ENCODE measurements around the gene NHLRC4. TPM values are rescaled to one million over a fixed set of nuclear protein-coding genes. Genes with fewer than 3 reads are reported as not detected.
A peak's percentile ranks its signal among the peaks of the same experiment; 100 is the strongest.

NHLRC4 gene
- total RNA-seq, 2 donors from 2014 or later, result 0.33 to 0.48 TPM

- H3K4me3 Mint-ChIP-seq, result no peak overlapping the region
- DNase-seq (ENCODE audit: low spot score) (no peak), ATAC-seq (no peak)
- no peaks in the 10 kb centered on the region for H3K9me3 Mint-ChIP-seq
- H3K4me1 Mint-ChIP-seq (ENCODE audit: low read depth in 2 of 2), result peaks cover 0 to 3% of the 10 kb centered on the region in 2 donors
- peaks cover 0 to 3% of the 10 kb centered on the region in 2 donors for H3K27me3 Mint-ChIP-seq
- H3K27ac Mint-ChIP-seq, result no peak overlapping the region
- no peaks in the 10 kb centered on the region for H3K36me3 Mint-ChIP-seq
These were observed 5.4 kb upstream of the NHLRC4 start for GRCh38 chr16:561413-561794.

DNA sequence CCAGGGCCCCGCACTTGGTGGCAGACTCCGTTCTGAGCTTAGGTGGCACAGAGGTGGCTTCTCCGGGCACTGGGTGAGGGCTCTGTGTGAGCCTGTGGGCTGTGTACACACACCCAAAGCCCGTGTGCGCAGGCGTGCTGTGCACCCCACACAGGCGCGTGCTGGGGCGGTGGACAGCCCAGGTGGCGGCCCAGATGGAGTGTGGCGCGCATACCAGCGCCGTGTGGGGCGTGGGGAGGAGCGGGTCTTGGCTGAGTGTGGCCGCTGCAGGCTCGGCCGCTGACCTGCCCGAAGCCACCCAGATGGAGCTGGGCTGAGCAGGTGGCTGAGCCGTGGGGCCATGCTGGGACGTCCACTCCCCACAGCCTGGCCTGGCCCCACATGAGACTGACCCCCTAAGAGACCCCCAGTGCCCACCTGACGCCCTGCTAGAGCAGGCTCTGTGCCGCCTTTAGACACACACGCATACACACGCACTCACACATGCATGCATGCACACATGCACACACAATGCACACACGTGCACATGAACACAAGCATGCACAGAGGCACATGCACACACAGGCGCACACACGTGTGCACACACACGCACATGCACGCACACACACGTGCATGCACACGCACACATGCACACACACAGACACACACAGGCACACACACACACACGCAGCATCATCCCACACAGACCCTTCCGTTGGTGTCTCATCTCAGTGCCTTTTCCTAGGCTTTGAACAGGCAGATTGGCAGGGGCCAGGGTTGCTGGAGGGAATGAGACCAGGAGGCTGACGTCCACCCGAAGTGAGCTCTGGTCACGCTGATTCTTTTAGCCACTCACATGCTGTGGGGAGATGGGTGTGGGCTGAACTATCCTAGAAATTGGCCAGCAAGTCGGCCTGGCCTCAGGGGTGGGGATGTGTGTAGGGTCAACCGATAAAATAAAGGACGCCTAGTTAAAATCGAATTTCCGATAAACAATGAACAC is 4.6 kb upstream of the NHLRC4 start:
- Mint-ChIP-seq H3K4me3 (no peak overlapping the region), H3K27ac (no peak overlapping the region), H3K36me3 (no peaks in the 10 kb centered on the region), H3K9me3 (no peaks in the 10 kb centered on the region), H3K4me1 (ENCODE audit: low read depth in 2 of 2) (peaks cover 0 to 3% of the 10 kb centered on the region in 2 donors), H3K27me3 (peaks cover 0 to 3% of the 10 kb centered on the region in 2 donors)
- no peak for ATAC-seq
- no peak for DNase-seq (ENCODE audit: low spot score)

GRCh38 chr16:563072-563644 is 3.6 kb upstream of the NHLRC4 start:
- DNase-seq (ENCODE audit: low spot score) (no peak), ATAC-seq (no peak)
- peaks cover 0 to 3% of the 10 kb centered on the region in 2 donors for H3K4me1 Mint-ChIP-seq (ENCODE audit: low read depth in 2 of 2)
- H3K27me3 Mint-ChIP-seq, result peaks cover 0 to 3% of the 10 kb centered on the region in 2 donors
- H3K9me3 Mint-ChIP-seq, result no peaks in the 10 kb centered on the region
- no peak overlapping the region for H3K4me3 Mint-ChIP-seq
- no peak overlapping the region for H3K27ac Mint-ChIP-seq
- H3K36me3 Mint-ChIP-seq, result no peaks in the 10 kb centered on the region

GRCh38 chr16:564690-565418 is 2.0 kb upstream of the NHLRC4 start:
- no peak for ATAC-seq
- no peaks in the 10 kb centered on the region for H3K36me3 Mint-ChIP-seq
- H3K9me3 Mint-ChIP-seq, result no peaks in the 10 kb centered on the region

DNA sequence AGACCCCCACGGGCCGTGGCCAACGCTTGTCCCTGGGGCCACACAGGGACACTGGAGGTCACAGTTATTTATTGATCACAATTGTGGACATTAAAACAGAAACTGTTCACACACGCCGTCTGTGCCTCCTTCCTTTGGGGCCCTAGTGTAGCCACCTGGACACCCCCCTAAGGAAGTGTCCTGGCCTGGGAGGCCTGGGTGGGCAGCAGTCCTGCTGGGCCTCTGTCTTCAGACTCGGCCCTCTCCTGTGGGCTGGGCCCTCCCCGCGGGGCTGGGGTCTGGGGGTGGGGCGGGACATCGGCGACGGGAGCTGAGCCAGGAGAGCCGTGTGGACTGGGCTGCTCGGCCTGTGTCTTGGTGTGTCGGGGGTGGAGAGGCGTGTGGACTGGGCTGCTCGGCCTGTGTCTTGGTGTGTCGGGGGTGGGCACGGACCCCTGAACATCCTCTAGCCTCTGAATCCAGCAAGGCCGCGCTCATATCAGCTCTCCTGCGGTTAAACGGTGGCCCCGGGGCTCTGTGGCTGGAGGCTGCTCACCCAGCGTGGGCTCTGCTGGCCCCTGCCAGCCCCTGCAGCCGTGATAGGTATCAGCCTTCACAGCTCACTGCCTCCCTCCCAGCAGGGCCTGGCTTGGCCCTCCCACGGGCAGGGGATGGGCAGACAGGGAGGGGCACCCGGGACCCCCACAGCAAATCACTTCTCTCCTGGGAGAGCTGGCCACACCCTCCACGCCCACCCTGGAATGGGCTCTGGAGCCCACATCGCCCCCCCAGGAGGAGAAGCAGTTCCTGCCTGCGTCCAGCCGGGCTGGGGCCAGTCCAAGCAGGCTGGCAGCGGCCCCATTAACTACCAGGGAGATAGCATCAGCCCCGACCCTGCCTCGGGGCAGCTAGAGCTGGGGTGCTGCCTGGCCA is 1.1 kb upstream of the NHLRC4 start:
- ATAC-seq (no peak), DNase-seq (ENCODE audit: low spot score) (no peak)
- no peaks in the 10 kb centered on the region for H3K9me3 Mint-ChIP-seq
- no peak overlapping the region for H3K27ac Mint-ChIP-seq
- no peak overlapping the region for H3K4me3 Mint-ChIP-seq
- H3K27me3 Mint-ChIP-seq, result no peaks in the 10 kb centered on the region
- no peaks in the 10 kb centered on the region for H3K36me3 Mint-ChIP-seq
- H3K4me1 Mint-ChIP-seq (ENCODE audit: low read depth in 2 of 2), result peaks cover 7 to 9% of the 10 kb centered on the region in 2 donors

More at GRCh38 chr16:564690-565418, 2.0 kb upstream of the NHLRC4 start:
- no peak for DNase-seq (ENCODE audit: low spot score)
- H3K4me1 Mint-ChIP-seq (ENCODE audit: low read depth in 2 of 2), result peaks cover 7% of the 10 kb centered on the region in 2 donors
- no peak overlapping the region for H3K4me3 Mint-ChIP-seq
- no peaks in the 10 kb centered on the region for H3K27me3 Mint-ChIP-seq
- H3K27ac Mint-ChIP-seq, result no peak overlapping the region

DNA sequence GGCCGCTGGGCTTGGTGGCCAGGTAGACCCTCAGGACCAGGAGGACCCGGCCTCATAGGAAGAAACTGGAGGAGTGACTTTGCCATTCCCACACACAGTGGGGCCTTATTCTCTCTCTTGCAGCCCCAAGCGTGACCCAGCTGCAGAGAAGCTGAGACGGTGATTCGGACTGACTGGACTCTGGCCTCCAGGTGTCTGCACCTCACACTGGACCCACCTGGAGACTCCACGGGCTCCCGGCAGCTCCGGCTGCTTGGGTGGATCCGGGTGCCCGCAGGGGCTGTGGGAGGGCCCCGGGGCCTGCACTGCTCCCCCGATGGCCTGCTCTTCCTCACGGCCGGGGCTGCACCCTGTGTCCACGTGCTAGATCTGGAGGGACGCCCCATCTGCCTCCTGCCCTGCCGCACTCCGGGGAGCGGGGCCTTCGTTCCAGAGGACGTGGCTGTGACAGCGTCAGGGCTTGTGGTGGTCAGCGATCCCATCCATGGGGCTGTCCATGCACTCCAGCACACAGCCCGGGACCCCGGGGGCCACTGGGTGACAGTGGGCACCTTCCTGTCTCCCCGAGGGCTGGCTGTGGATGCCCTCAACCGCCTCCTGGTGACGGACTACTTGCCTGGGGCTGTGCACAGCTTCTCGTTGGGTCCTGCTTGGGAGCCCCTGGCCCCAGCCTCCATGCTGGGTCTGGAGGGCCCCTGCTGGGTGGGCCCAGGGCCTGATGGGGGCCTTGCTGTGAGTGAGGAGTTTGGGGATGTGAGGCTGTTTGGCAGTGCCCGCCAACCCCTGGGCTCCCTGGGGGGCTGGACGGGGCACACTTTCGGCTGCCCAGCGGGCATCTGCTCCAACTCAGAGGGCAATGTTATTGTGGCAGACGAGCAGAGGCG is 810 bp downstream of the NHLRC4 start:
- no peaks in the 10 kb centered on the region for H3K9me3 Mint-ChIP-seq
- no peak for ATAC-seq

GRCh38 chr16:568401-569258 is 1.8 kb downstream of the NHLRC4 start:
- ATAC-seq, result no peak
- Mint-ChIP-seq H3K27ac (peak overlapping the region; percentile 74 to 88), H3K4me1 (ENCODE audit: low read depth in 2 of 2) (peaks cover 21 to 22% of the 10 kb centered on the region in 2 donors), H3K27me3 (no peaks in the 10 kb centered on the region), H3K4me3 (peak overlapping the region; percentile 81), H3K36me3 (no peaks in the 10 kb centered on the region), H3K9me3 (no peaks in the 10 kb centered on the region)
- no peak for DNase-seq (ENCODE audit: low spot score)

More for the DNA sequence above, 810 bp downstream of the NHLRC4 start:
- no peak for DNase-seq (ENCODE audit: low spot score)
- H3K27ac Mint-ChIP-seq, result no peak overlapping the region
- peak overlapping the region; percentile 17 for H3K4me3 Mint-ChIP-seq
- H3K4me1 Mint-ChIP-seq (ENCODE audit: low read depth in 2 of 2), result peaks cover 21 to 22% of the 10 kb centered on the region in 2 donors
- no peaks in the 10 kb centered on the region for H3K36me3 Mint-ChIP-seq
- no peaks in the 10 kb centered on the region for H3K27me3 Mint-ChIP-seq

- peak within 1 kb of the TSS; percentile 81 for H3K4me3 Mint-ChIP-seq
- H3K9me3 Mint-ChIP-seq, result no peaks in the 10 kb centered on the region
- ATAC-seq, result peak; percentile 86 to 90
- H3K4me1 Mint-ChIP-seq (ENCODE audit: low read depth in 2 of 2), result peaks cover 21 to 22% of the 10 kb centered on the region in 2 donors
- H3K36me3 Mint-ChIP-seq, result no peaks in the 10 kb centered on the region
- H3K27me3 Mint-ChIP-seq, result no peaks in the 10 kb centered on the region
- peak within 1 kb of the TSS; percentile 74 to 88 for H3K27ac Mint-ChIP-seq
- peak; percentile 74 for DNase-seq (ENCODE audit: low spot score)
These were observed 2.8 kb downstream of the NHLRC4 start, which contains the start of gene PIGQ for GRCh38 chr16:569445-570254. TSS of gene PIGQ (plus strand) at chr16:569968. CDS start at chr16:574075, 4,107 bp downstream.

- no peak overlapping the region for H3K27ac Mint-ChIP-seq
- no peak overlapping the region for H3K4me3 Mint-ChIP-seq
- H3K27me3 Mint-ChIP-seq, result no peaks in the 10 kb centered on the region
- H3K36me3 Mint-ChIP-seq, result no peaks in the 10 kb centered on the region
- ATAC-seq (no peak), DNase-seq (ENCODE audit: low spot score) (no peak)
- no peaks in the 10 kb centered on the region for H3K9me3 Mint-ChIP-seq
- H3K4me1 Mint-ChIP-seq (ENCODE audit: low read depth in 2 of 2), result peaks cover 21 to 22% of the 10 kb centered on the region in 2 donors
These were observed 6.3 kb downstream of the NHLRC4 start for GRCh38 chr16:572865-573650.

- H3K27me3 Mint-ChIP-seq, result no peaks in the 10 kb centered on the region
- DNase-seq (ENCODE audit: low spot score) (no peak), ATAC-seq (no peak)
- no peak overlapping the region for H3K4me3 Mint-ChIP-seq
- no peaks in the 10 kb centered on the region for H3K36me3 Mint-ChIP-seq
- H3K9me3 Mint-ChIP-seq, result no peaks in the 10 kb centered on the region
- peaks cover 17 to 18% of the 10 kb centered on the region in 2 donors for H3K4me1 Mint-ChIP-seq (ENCODE audit: low read depth in 2 of 2)
- H3K27ac Mint-ChIP-seq, result no peak overlapping the region
These were observed 7.4 kb downstream of the NHLRC4 start for GRCh38 chr16:574021-574760.
